Stimulated activated naive B cell treated with anti-CD40 and anti-IgM and Interleukin-4, amounts not matched to agents 10 μg/mL and 1 μg/mL and 100 μg/mL, for 72 hours (primary cell): ENCODE results near the gene ZNF318.
A peak's percentile ranks its signal among the peaks of the same experiment; 100 is the strongest.
"Not testable (repeated sequence)": the region's sequence is repeated elsewhere in the genome, so short reads cannot be mapped to it uniquely, and the experiment has no call there.

ENCODE experiments used
- ATAC-seq, 2 donors: fragments of 150-1000 bp; cut with Tn5 transposase; replicated peaks; 2 replicates each; pipeline ENCODE4 v1.10.0; 2021; ENCODE audit warnings: moderate library complexity in 1 of 2
- DNase-seq: peaks from one replicate; pipeline ENCODE4 v3.0.0; 2021
- H3K27ac Mint-ChIP-seq: one replicate; pipeline ENCODE4 v1.8.0; 2022; ENCODE audit warnings: mild to moderate bottlenecking, mixed read lengths
- H3K27me3 Mint-ChIP-seq, 2 donors: one replicate each; pipeline ENCODE4 v1.8.0; 2022; ENCODE audit warnings: mixed read lengths in 2 of 2
- H3K36me3 Mint-ChIP-seq, 2 donors: one replicate each; pipeline ENCODE4 v1.8.0; 2022; ENCODE audit warnings: mixed read lengths in 2 of 2, mild to moderate bottlenecking in 1 of 2
- H3K4me1 Mint-ChIP-seq, 2 donors: one replicate each; pipeline ENCODE4 v1.8.0; 2022; ENCODE audit warnings: mixed read lengths in 2 of 2, mild to moderate bottlenecking in 1 of 2
- H3K4me3 Mint-ChIP-seq, 2 donors: one replicate each; pipeline ENCODE4 v1.8.0; 2022; ENCODE audit warnings: mild to moderate bottlenecking in 2 of 2, mixed read lengths in 2 of 2, moderate library complexity in 1 of 2
- H3K9me3 Mint-ChIP-seq, 2 donors: one replicate each; pipeline ENCODE4 v1.8.0; 2022; ENCODE audit warnings: mixed read lengths in 2 of 2, mild to moderate bottlenecking in 1 of 2

The ZNF318 gene

GRCh38 chr6:43369174-43370002 lies at the start of gene ZNF318:
TSS of gene ZNF318 (minus strand) at chr6:43369647. CDS start at chr6:43369365, 282 bp downstream.
- peaks cover 51 to 72% of the 10 kb centered on the region in 2 donors for H3K4me1 Mint-ChIP-seq
- peaks cover 14 to 22% of the 10 kb centered on the region in 2 donors for H3K36me3 Mint-ChIP-seq
- DNase-seq (peak; percentile 93), ATAC-seq (peak; percentile 86 to 92)
- H3K27ac Mint-ChIP-seq = peak within 1 kb of the TSS; percentile 98
- no peaks in the 10 kb centered on the region for H3K27me3 Mint-ChIP-seq
- H3K9me3 Mint-ChIP-seq = no peaks in the 10 kb centered on the region
- peak within 1 kb of the TSS; percentile 86 to 93 for H3K4me3 Mint-ChIP-seq

GRCh38 chr6:43416935-43417334 lies 47.5 kb upstream of the ZNF318 start:
- peaks cover 12 to 18% of the 10 kb centered on the region in 2 donors for H3K27me3 Mint-ChIP-seq
- ATAC-seq (no peak), DNase-seq (no peak)
- no peaks in the 10 kb centered on the region for H3K4me1 Mint-ChIP-seq
- H3K27ac Mint-ChIP-seq = no peak overlapping the region
- H3K4me3 Mint-ChIP-seq = no peak overlapping the region
- H3K36me3 Mint-ChIP-seq = peaks cover 3 to 4% of the 10 kb centered on the region in 2 donors
- H3K9me3 Mint-ChIP-seq = peaks cover 0 to 6% of the 10 kb centered on the region in 2 donors

- H3K9me3 Mint-ChIP-seq, H3K27ac Mint-ChIP-seq, H3K36me3 Mint-ChIP-seq, ATAC-seq, H3K4me3 Mint-ChIP-seq, DNase-seq, H3K4me1 Mint-ChIP-seq: not testable (repeated sequence)
- peaks cover 12 to 24% of the 10 kb centered on the region in 2 donors for H3K27me3 Mint-ChIP-seq
These were observed 45.8 kb upstream of the ZNF318 start for GRCh38 chr6:43415275-43415674.

GRCh38 chr6:43413002-43413401 lies 43.6 kb upstream of the ZNF318 start:
- Mint-ChIP-seq H3K27ac (no peak overlapping the region), H3K4me1 (no peaks in the 10 kb centered on the region), H3K4me3 (no peak overlapping the region), H3K36me3 (peaks cover 3 to 7% of the 10 kb centered on the region in 2 donors), H3K27me3 (peaks cover 21 to 34% of the 10 kb centered on the region in 2 donors), H3K9me3 (peaks cover 0 to 6% of the 10 kb centered on the region in 2 donors)
- ATAC-seq (no peak), DNase-seq (no peak)

GRCh38 chr6:43412541-43412940 lies 43.1 kb upstream of the ZNF318 start:
- H3K36me3 Mint-ChIP-seq = peaks cover 3 to 7% of the 10 kb centered on the region in 2 donors
- H3K4me1 Mint-ChIP-seq = no peaks in the 10 kb centered on the region
- H3K27ac Mint-ChIP-seq = no peak overlapping the region
- ATAC-seq (no peak), DNase-seq (no peak)
- no peak overlapping the region for H3K4me3 Mint-ChIP-seq
- peaks cover 22 to 35% of the 10 kb centered on the region in 2 donors for H3K27me3 Mint-ChIP-seq
- peaks cover 0 to 6% of the 10 kb centered on the region in 2 donors for H3K9me3 Mint-ChIP-seq

GRCh38 chr6:43410776-43411175 lies 41.3 kb upstream of the ZNF318 start:
- not testable (repeated sequence) for H3K36me3 Mint-ChIP-seq, ATAC-seq, DNase-seq, H3K27ac Mint-ChIP-seq, H3K4me3 Mint-ChIP-seq, H3K9me3 Mint-ChIP-seq, H3K4me1 Mint-ChIP-seq
- peaks cover 29 to 39% of the 10 kb centered on the region in 2 donors for H3K27me3 Mint-ChIP-seq

- no peak for DNase-seq
- no peaks in the 10 kb centered on the region for H3K4me1 Mint-ChIP-seq
- no peak for ATAC-seq
- peaks cover 0 to 4% of the 10 kb centered on the region in 2 donors for H3K36me3 Mint-ChIP-seq
- no peak overlapping the region for H3K27ac Mint-ChIP-seq
- H3K9me3 Mint-ChIP-seq = peaks cover 0 to 3% of the 10 kb centered on the region in 2 donors
- H3K27me3 Mint-ChIP-seq = peaks cover 43 to 47% of the 10 kb centered on the region in 2 donors
- H3K4me3 Mint-ChIP-seq = no peak overlapping the region
These were observed 38.8 kb upstream of the ZNF318 start for GRCh38 chr6:43408259-43408658.

- Mint-ChIP-seq H3K4me1 (no peaks in the 10 kb centered on the region), H3K27me3 (peaks cover 40 to 42% of the 10 kb centered on the region in 2 donors)
- ATAC-seq = no peak
These were observed 37.8 kb upstream of the ZNF318 start for GRCh38 chr6:43407296-43407695.

GRCh38 chr6:43405354-43405753 lies 35.9 kb upstream of the ZNF318 start:
- DNase-seq = no peak
- no peak overlapping the region for H3K4me3 Mint-ChIP-seq

More at GRCh38 chr6:43407296-43407695, 37.8 kb upstream of the ZNF318 start:
- no peak overlapping the region for H3K4me3 Mint-ChIP-seq
- H3K9me3 Mint-ChIP-seq = peaks cover 0 to 2% of the 10 kb centered on the region in 2 donors
- no peak for DNase-seq
- no peak overlapping the region for H3K27ac Mint-ChIP-seq
- peaks cover 0 to 3% of the 10 kb centered on the region in 2 donors for H3K36me3 Mint-ChIP-seq

GRCh38 chr6:43402820-43403219 lies 33.4 kb upstream of the ZNF318 start:
- Mint-ChIP-seq H3K36me3 (no peaks in the 10 kb centered on the region), H3K4me3 (no peak overlapping the region), H3K27me3 (peaks cover 20 to 32% of the 10 kb centered on the region in 2 donors), H3K4me1 (peaks cover 3 to 11% of the 10 kb centered on the region in 2 donors), H3K9me3 (no peaks in the 10 kb centered on the region), H3K27ac (no peak overlapping the region)
- DNase-seq (no peak), ATAC-seq (no peak)

More at GRCh38 chr6:43405354-43405753, 35.9 kb upstream of the ZNF318 start:
- ATAC-seq = no peak
- Mint-ChIP-seq H3K36me3 (no peaks in the 10 kb centered on the region), H3K27ac (no peak overlapping the region), H3K4me1 (peaks cover 3 to 5% of the 10 kb centered on the region in 2 donors), H3K9me3 (no peaks in the 10 kb centered on the region), H3K27me3 (peaks cover 31 to 42% of the 10 kb centered on the region in 2 donors)

GRCh38 chr6:43401730-43402129 lies 32.3 kb upstream of the ZNF318 start:
- Mint-ChIP-seq H3K36me3 (no peaks in the 10 kb centered on the region), H3K9me3 (no peaks in the 10 kb centered on the region), H3K27ac (no peak overlapping the region), H3K4me1 (peaks cover 5 to 17% of the 10 kb centered on the region in 2 donors), H3K27me3 (peaks cover 20 to 26% of the 10 kb centered on the region in 2 donors), H3K4me3 (no peak overlapping the region)
- DNase-seq (no peak), ATAC-seq (no peak)

- ATAC-seq (no peak), DNase-seq (no peak)
- Mint-ChIP-seq H3K9me3 (no peaks in the 10 kb centered on the region), H3K36me3 (no peaks in the 10 kb centered on the region), H3K4me1 (peaks cover 5 to 20% of the 10 kb centered on the region in 2 donors), H3K4me3 (no peak overlapping the region), H3K27ac (no peak overlapping the region), H3K27me3 (peaks cover 8 to 13% of the 10 kb centered on the region in 2 donors)
These were observed 30.6 kb upstream of the ZNF318 start for GRCh38 chr6:43399932-43400487.

- no peak for ATAC-seq
- Mint-ChIP-seq H3K4me1 (peaks cover 22 to 53% of the 10 kb centered on the region in 2 donors), H3K4me3 (no peak overlapping the region), H3K27ac (no peak overlapping the region), H3K27me3 (peaks cover 0 to 12% of the 10 kb centered on the region in 2 donors), H3K36me3 (no peaks in the 10 kb centered on the region), H3K9me3 (no peaks in the 10 kb centered on the region)
- DNase-seq = no peak
These were observed 27.1 kb upstream of the ZNF318 start for GRCh38 chr6:43396408-43397149.

GRCh38 chr6:43395776-43396175 lies 26.3 kb upstream of the ZNF318 start:
- H3K27ac Mint-ChIP-seq = no peak overlapping the region
- peaks cover 0 to 20% of the 10 kb centered on the region in 2 donors for H3K27me3 Mint-ChIP-seq
- DNase-seq (no peak), ATAC-seq (no peak)
- H3K4me1 Mint-ChIP-seq = peaks cover 27 to 60% of the 10 kb centered on the region in 2 donors
- no peaks in the 10 kb centered on the region for H3K9me3 Mint-ChIP-seq
- H3K36me3 Mint-ChIP-seq = no peaks in the 10 kb centered on the region
- no peak overlapping the region for H3K4me3 Mint-ChIP-seq
